Caki2 (cell line): ENCODE measurements around the gene NRXN3. TPM values are rescaled to one million over a fixed set of nuclear protein-coding genes. Genes with fewer than 3 reads are reported as not detected.

Experiments used
- DNase-seq: peaks from one replicate; pipeline ENCODE4 v3.0.0-alpha.2; 2015; ENCODE audit warnings: low read depth
- in situ Hi-C: cut with HindIII; loops from 2 replicates; pipeline ENCODE4 v1.10.0; 2016; ENCODE audit warnings: low sequenced_read_pairs, low pct_unique_long_range_greater_than_20kb, mixed read lengths
- total RNA-seq: library from RNA; depleted of rRNA; stranded (reverse); fragments of >200 nt; shearing (Covaris generic); gene quantifications from 2 replicates; pipeline ENCODE4 v1.2.3, GENCODE V29; 2014; ENCODE audit warnings: low replicate concordance

NRXN3 gene
- total RNA-seq, 1 experiment from 2014 or later, result not detected

DNA sequence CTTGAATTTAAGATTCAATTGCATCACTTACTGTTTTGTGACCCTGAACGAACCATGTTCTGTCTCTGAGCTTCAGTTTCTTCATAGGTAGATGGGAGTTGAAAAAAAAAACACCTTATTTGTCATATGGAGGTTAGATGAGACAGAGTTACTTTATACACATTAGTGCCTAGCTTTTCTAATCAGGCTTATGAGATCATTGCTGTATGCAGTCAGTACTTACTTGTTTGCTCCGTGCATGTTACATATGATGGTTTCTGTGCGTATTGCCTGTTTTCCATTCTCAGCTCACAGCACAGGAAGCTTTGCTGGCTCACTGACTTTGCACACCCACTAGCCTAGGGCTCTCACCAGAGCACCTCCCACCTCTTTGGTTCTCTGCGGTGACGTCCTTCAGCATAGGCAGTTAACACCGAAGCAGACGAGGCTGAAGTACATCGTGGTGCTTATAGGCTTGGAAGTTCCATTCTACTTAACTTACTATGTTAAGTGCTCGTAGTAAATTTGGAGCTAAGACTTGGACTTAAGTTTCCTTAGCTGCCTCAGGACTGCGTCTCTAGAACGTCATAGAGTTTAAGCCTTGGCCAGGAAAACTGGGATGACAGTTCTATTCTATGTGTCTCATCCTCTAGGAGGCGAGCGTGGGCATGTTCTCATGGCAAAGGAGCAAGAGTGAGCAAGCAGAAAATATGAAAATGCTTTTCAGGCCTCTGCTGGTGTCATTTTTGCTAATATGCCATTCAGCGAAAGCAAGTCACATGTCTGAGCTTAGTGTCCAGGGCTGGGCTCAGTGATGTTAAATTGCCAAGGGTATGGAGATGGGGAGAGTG lies 57.3 kb downstream of the NRXN3 start:
- in situ Hi-C loops, result no loop called here
- no peak for DNase-seq

DNA sequence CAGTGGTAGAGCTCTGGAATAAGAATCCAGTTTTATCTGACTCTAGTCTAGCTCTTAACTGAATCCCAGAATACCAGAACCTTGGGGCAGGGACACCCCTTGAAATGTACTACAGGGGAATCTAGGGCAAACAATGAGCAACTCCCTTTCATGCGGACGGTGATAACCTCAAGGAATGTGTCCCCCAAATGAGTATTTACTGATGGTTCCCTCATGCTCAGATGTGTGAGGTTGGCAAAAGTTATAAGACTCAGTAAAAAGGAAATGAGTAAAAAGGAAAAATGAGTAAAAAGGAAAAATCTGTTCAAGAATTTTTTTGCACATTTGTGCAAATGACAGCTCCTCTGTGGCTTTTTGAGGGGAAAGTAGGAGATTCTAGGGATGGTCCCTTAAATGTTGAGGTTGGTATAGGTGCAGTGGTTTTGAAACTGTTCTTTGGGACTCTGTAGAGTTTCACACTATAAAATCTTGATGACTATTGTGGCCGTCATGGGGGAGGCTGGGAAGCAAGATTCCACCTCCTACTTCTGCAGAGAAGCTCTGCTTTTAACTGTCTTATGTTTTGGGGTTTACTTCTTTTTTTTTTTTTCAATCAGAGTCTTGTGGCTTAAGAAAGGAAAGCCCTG lies 58.6 kb downstream of the NRXN3 start:
- in situ Hi-C loops, result no loop called here
- DNase-seq, result no peak

DNA sequence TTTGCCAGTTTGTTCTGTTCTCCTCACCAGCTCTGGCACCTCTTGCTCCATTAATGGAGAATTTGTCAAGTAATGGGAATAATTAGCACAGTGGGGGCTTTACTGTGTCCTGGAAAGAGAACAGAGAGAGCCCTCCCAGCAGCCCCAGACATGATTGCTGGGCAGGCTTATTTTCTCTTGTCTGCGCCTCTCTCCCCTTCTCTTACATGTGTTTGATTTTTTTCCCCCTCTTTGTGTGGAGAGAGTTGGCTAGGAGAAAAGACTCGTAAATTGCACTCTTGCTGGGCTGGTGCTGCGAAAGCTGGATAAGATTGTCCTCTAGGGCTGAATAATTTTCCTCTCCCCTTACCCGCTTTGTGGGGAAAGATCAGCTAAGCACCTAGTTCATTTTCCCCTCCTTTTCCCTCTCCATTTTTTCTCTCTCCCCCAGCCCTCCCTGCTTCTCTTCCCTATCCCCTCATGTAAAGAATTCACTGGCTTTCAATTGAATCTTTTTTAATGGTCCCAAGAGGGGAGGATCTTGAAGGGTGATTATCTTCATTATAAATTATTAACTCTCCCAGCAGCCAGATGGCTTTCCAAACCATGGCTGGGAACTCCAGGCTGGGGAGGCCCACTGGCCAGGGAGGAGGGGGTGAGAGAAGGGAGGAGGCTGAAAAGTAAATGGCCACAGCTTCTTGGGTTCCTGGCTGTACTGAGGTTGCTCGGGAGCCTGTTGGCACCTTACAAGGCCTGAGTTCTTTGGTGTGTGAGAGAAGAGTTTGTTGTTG lies 62.2 kb downstream of the NRXN3 start:
- in situ Hi-C loops, result no loop called here

DNA sequence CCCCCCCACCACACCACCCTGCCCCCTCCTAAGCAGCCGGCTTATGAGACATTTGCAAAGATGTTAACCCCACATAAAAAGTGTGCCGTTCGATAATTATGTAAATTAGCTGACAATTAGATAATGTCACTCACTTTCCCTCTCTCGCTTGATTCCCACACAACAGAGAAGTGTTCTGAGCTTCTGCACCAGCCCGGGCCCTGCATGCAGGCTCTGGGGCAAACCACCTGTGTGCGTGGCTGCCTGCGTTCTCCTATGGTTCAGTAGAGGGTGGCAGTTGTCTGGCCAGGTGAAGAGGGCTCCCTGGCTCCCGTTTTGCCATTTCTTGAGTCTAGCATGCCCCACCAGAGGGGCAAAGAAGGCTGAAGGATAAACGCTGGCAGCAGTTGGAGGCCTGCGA lies 68.0 kb downstream of the NRXN3 start:
- in situ Hi-C loops, result no loop called here
- no peak for DNase-seq

More for the DNA sequence above, 62.2 kb downstream of the NRXN3 start:
- DNase-seq, result no peak

DNA sequence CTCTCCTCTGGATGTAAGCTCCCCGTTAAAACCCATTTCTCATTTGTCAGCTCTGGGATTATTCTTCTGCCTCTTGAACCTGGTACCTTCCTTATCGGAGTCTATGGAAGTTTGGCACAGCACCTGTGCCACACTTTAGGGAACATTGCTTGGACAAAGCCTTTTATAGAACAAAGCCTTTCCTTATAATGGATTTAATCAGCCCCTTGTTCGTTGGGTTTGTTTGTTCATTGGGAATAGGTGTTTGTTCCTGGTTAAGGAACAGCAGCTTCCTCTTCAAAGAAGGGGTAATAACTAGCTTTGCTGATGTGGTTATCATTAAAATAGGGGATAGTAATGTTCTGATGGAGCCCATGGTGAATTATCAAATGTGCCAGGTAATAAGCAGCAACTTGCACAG lies 70.4 kb downstream of the NRXN3 start:
- in situ Hi-C loops, result no loop called here

DNA sequence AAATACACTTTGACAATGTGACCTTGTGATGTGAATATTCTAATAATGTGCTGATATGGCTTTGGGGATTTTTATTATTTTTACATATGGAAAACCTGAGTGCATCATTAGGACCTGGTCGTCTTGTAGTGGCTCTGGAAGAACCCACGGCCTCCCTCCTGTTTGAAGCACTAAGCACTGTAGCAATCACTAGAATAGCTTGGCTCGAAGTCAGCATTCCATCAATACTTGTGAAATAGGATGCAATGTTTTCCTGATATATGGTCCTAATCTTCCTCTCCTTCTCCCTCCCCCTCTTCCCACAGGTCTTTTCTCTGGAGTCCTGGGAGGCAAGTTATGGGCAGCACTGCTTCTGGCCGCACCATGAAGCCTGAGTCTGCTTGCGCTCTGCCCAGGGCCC lies 71.9 kb downstream of the NRXN3 start:
- no peak for DNase-seq
- in situ Hi-C loops, result no loop called here

More for the DNA sequence above, 70.4 kb downstream of the NRXN3 start:
- no peak for DNase-seq

DNA sequence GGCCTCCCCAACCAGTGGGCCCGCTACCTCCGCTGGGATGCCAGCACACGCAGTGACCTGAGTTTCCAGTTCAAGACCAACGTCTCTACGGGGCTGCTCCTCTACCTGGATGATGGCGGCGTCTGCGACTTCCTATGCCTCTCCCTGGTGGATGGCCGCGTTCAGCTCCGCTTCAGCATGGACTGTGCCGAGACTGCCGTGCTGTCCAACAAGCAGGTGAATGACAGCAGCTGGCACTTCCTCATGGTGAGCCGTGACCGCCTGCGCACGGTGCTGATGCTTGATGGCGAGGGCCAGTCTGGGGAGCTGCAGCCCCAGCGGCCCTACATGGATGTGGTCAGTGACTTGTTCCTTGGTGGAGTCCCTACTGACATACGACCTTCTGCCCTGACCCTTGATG lies 73.0 kb downstream of the NRXN3 start:
- no peak for DNase-seq

DNA sequence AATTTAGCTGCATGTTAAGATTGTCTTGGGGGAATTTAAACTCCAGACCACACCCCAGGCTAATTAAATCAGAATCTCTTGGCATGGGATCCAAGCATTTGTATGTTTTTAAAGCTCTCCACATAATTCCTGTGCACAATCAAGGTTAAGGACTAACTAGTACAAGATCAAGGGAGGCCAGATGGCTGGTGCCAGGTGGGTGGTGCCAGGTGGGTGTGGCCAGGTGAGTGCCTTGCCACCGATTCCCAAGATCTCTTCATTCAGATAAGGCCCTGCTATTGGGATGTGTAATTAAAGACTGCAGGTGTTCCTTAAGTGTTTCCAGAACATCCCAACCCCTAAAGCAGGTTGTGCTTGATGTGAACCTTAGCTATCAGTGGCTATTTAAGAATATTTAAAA lies 75.1 kb downstream of the NRXN3 start:
- in situ Hi-C loops, result no loop called here

More for the DNA sequence above, 73.0 kb downstream of the NRXN3 start:
- in situ Hi-C loops, result no loop called here

DNA sequence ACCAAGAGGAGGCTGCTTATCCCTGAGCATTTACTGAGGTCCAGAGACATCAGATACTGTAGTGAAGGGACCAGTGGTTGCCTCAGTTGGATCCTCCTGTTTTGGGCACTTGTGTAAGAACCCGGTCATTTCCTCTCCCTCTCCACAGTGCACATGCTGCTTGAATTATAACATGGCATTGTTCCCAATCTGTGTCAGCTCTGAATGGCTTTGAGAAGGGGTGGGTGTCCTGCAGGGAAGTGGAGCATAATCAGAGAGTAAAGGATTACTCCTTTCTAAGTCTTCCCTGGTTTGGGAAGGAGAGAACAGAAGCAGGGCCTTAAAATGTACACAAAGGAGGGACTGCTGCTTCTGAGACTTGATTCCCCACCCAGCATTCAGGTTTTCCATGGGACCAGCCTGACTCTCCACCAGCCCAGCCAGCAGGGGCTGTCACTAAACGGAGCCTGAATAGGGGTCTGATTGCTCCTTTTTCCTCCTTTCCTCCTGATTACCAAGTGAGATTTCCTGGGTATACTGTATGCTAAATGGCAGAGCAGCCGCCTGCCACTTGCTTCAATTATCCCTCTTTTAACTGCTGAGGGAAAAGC lies 78.4 kb downstream of the NRXN3 start:
- no peak for DNase-seq
- in situ Hi-C loops, result no loop called here

More for the DNA sequence above, 75.1 kb downstream of the NRXN3 start:
- DNase-seq, result no peak

DNA sequence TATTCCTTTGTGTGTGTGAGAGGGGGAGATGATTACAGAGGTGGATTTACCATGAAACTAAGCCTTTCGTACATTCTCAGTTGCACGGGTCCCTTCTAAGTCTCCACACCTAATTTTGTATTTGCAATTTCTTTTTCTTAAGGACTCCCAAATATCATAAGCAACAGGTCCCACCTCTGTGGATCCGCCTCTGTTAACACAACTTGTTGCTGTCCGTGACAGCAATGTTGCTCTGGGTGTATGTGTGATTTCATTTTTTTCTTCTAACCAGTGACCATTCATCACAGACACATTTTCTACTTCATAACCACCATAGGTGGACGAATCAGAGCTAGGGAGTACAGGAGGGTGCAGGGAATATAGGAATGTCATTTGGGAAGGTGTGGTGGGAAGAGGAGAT lies 81.1 kb downstream of the NRXN3 start:
- no peak for DNase-seq
- in situ Hi-C loops, result no loop called here

DNA sequence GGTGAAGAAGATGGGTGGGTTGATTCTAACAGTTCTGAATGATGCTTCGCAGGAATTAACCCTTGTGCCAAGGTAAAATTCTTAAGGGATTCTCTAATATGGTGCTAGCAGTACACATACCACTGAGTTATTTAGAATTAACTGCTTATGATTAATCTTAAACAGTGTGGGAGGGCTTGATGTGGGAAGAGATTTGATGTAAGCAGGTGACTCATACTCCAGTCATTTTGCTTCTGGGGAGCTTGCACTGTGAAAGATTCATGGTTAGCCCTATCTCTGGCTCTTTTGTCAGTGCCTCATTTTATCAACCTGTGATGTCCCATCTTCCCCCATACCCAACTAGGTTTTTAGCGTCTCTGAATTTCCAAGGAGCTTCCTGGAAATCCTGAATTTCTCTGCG lies 83.8 kb downstream of the NRXN3 start:
- peak; percentile 64 for DNase-seq
- in situ Hi-C loops, result no loop called here

DNA sequence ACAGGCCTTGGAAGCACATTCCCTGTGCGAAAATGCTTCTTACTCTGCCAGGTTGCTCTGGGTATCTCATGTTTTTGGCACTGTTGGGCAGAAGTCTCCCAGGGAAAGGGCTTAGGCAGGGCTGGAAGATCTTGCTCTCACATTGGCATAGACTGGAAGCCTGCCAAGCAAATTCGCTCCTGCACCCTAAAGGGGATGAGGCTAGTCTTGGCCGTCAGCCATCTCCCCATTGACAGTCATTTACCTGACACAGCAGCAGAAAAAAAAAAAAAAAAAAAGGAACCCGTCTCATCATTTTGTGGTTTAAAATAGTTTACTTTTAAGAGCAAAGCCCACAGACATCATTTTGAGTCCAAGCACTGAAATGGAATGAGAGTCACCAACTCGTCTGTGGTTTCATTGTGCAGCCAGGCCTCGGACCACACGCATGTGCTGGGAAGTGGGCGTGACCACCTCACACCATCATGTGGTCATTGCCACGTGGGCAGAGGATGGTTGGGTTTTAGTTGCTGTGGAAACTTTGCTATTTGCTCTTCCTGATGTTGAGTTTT lies 84.8 kb downstream of the NRXN3 start:
- in situ Hi-C loops, result no loop called here
- DNase-seq, result peak; percentile 85

DNA sequence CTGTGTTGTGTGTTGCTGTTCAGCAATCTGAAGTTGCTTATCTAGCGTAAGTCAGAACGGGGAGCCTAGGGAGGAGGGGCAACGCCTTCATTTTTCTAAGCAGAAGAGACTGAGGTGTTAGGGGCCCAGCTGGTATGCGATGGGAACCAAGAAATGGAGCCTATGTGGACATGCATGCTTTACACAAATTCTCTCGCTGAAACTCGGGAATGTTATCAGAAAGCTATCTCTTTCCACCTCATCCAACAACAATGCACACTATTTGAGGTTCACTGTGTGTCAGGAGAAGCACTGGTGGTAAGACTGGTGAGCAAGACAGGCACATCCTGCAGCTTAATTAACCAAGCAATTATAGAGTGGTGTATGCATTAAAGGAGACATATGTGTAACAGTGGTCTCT lies 89.7 kb downstream of the NRXN3 start:
- DNase-seq, result no peak
- in situ Hi-C loops, result no loop called here

DNA sequence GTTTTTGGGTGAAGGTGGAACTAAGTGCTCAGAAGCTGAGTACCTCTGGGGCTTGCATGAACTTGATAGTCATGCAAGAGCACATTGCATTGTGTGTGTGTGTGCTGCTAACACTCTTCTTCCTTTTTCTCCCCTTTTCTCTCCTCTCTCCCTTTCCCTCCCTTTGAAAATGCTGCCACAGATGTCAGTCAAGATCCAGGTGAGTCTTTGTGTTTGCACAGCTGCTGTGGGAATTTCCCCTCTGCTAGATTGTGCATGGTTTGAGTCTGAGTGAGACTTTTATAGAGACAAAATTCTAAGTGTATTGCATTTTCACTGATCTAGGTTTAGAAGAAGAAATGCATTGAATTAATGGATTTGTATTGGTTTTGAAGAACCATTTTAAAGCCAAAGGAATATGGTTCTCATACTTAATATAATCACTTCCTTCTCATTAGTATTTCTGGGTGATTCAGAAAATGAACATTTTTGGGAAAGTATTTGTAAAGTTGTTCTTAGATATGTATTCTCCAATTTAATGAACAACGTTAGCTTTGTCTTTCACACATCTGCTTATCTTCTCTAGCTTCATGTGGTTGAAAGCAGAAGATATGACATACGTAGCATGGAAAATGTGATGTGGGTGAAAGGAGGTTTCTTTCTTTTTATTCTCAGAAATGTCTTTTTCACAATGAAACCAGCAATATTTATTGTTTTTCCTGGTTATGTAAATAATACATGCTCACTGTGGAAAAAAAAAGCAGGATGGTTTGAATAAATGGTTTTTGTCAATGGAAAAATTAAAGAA lies 108.5 kb downstream of the NRXN3 start:
- DNase-seq, result no peak
- in situ Hi-C loops, result no loop called here

DNA sequence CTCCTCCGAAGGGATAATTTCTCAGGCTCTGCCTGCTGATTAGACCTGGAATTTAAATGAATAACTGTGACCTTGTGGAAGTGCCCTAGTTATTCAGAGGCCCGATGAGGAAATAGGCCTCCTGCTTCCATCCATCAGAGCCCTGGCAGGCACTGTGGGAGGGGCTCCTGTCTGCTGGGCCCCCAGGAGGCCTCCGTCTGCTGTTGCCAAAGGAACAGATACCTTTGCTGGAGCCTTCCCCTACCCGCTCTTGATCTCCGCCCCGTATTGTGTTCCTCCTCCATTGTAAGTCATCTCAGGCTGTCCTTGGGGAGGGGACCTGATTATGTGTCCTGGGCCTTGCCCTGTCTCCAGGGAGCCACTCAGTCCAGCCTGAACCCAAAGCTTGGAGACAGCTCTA lies 112.3 kb downstream of the NRXN3 start:
- no peak for DNase-seq
- in situ Hi-C loops, result no loop called here

DNA sequence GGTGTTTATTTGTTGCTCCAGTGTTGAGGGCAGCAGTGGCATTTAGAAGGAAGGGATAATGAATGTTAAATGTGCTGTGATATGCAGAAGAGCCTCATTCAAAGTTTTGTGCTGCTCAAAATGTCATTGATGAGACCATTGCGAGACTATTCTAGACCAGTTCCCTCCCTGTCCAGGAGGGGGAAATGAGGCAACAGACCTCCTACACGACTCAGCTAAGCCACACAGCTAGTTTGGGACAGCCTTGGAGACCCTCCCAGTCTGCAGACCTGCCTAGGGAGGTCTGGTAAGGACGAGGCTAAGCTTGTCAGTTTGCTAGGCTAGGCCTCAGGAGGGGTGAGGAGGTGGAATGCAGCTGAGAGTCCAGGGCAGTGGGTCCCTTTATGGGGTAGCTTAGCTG lies 116.0 kb downstream of the NRXN3 start:
- in situ Hi-C loops, result no loop called here
- no peak for DNase-seq

DNA sequence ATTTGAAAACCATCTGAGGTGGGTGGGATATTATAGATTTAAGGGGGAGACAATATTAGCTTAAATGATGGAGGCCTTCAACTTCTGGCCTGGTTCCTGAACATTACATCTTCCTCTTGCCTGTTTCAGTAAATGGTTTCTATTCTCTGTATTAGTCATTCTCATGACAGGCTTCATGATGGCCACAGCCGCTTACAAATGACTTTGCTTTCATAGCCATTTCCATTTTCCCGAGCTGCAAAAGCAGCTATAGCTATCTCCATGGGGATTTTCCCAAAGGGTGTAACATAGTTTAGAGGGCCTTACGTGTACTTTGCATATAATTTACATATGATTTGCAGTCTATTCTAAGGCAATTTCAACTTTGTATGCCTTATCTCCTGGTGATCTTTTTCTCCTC lies 121.8 kb downstream of the NRXN3 start:
- DNase-seq, result no peak
- in situ Hi-C loops, result no loop called here

DNA sequence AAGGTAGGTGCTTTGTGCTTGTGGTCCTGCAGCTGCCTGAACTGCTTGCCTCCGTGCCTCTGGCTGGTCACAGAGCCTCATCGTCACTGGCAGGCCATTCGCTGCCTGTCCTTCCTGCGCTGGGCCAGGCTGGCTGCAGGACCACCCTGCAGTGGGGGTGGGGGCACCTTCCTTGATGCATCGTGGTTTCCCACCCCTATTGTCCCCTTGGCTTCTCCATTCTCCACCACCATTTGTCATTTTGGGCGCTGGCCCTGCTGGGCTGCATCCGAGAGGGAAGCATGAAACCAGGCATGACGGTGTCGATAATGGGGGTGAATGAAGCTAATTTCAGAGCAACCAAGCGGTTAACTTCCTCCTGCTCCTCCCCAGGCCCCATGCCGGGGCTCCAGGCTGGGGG lies 127.7 kb downstream of the NRXN3 start:
- in situ Hi-C loops, result no loop called here
- DNase-seq, result no peak
